Endodermal cell (in vitro differentiated cells): ENCODE measurements around the gene SIMC1. TPM values are rescaled to one million over a fixed set of nuclear protein-coding genes. Genes with fewer than 3 reads are reported as not detected.
"Not testable (repeated sequence)": the region's sequence is repeated elsewhere in the genome, so short reads cannot be mapped to it uniquely, and the experiment has no call there.

Experiments used
- DNase-seq: peaks from one replicate; pipeline ENCODE4 v3.0.0-alpha.2; 2017
- H3K27ac ChIP-seq: 2 replicates; pipeline ENCODE4 v1.5.1; 2013; ENCODE audit warnings: mild to moderate bottlenecking, low read depth, low read length, moderate library complexity
- H3K27me3 ChIP-seq: 2 replicates; pipeline ENCODE4 v1.6.1; 2013; ENCODE audit warnings: mild to moderate bottlenecking, low read length, moderate library complexity; ENCODE audit not compliant: insufficient read depth, control insufficient read depth, poor library complexity, severe bottlenecking
- H3K36me3 ChIP-seq: 2 replicates; pipeline ENCODE4 v1.7.0; 2013; ENCODE audit warnings: mild to moderate bottlenecking, low read length, moderate library complexity; ENCODE audit not compliant: control insufficient read depth, insufficient read depth
- H3K4me1 ChIP-seq: one replicate; pipeline ENCODE4 v1.7.0; 2013; ENCODE audit warnings: low read length; ENCODE audit not compliant: control insufficient read depth, insufficient read depth
- H3K4me3 ChIP-seq: 2 replicates; pipeline ENCODE4 v1.5.1; 2013; ENCODE audit warnings: mild to moderate bottlenecking, low read length, moderate library complexity
- H3K9ac ChIP-seq: 2 replicates; pipeline ENCODE4 v1.6.1; 2013; ENCODE audit warnings: mild to moderate bottlenecking, low read length, moderate library complexity; ENCODE audit not compliant: poor library complexity, severe bottlenecking; ENCODE audit errors: extremely low read depth
- H3K9me3 ChIP-seq: 2 replicates; pipeline ENCODE4 v1.6.1; 2013; ENCODE audit warnings: mild to moderate bottlenecking, low read length, moderate library complexity; ENCODE audit not compliant: control insufficient read depth
- H3K27ac Mint-ChIP-seq: 2 replicates; pipeline ENCODE4 v1.8.0; 2020; ENCODE audit warnings: mixed read lengths
- H3K27me3 Mint-ChIP-seq: 2 replicates; pipeline ENCODE4 v1.8.0; 2021; ENCODE audit warnings: mild to moderate bottlenecking, mixed read lengths; ENCODE audit not compliant: insufficient read depth
- H3K36me3 Mint-ChIP-seq: 2 replicates; pipeline ENCODE4 v1.8.0; 2020; ENCODE audit warnings: low read depth, mixed read lengths
- H3K4me1 Mint-ChIP-seq: 2 replicates; pipeline ENCODE4 v1.8.0; 2020; ENCODE audit warnings: mixed read lengths
- H3K4me3 Mint-ChIP-seq: 2 replicates; pipeline ENCODE4 v1.8.0; 2020; ENCODE audit warnings: mild to moderate bottlenecking, moderate library complexity, mixed read lengths
- H3K9me3 Mint-ChIP-seq: 2 replicates; pipeline ENCODE4 v1.8.0; 2020; ENCODE audit warnings: mild to moderate bottlenecking, mixed read lengths
- WGBS, 2 experiments: methylation state at CpG; one replicate each; pipeline versions ENCODE4 v1.1.5 to v1.1.7; 2013; ENCODE audit warnings: missing lambda C conversion rate in 2 of 2, mixed read lengths in 1 of 2; ENCODE audit not compliant: insufficient coverage in 1 of 2, insufficient read length in 1 of 2; 5-methylcytosine and 5-hydroxymethylcytosine counted together
- total RNA-seq, 2 donors: library from RNA; stranded (reverse); fragmentation: NEBNext Ultra II Directional in 1 of 2; extraction: Animal tissue kit (Norgen Biotek cat#: 25700) in 1 of 2; gene quantifications; 2 replicates in 1 of 2; 3 replicates in 1 of 2; pipeline ENCODE4 v1.2.1, GENCODE V29; 2021

The SIMC1 gene
- total RNA-seq, 2 donors from 2014 or later, result 23.5 to 35.8 TPM

DNA sequence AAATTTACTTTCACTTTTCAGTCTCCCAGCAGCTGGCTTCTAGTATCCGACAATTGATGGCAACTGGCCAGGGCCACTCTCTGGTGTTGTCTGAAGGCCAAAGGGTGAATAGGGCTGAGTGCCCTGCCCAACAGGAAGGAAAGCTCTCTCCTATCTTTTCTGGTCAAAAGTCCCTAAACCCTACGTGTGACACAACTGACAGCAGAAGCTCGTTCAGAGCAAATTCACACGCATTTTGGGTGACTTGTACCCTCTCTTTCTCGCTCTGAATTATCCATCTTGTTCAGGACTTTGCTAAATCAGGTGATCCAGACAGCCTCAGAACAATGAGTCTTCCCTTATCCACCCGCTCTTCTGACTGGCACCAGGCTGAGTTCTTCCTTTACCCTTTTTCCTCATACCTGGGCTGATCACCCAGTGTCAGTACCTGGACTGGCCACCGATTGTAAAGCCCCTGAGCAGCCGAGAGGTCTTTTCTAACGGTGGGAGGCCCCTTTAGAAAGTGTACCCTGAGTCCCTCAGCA is 21.8 kb upstream of the SIMC1 start:
- not testable (repeated sequence) for H3K27me3 Mint-ChIP-seq, H3K4me3 Mint-ChIP-seq, H3K27me3 ChIP-seq, H3K36me3 ChIP-seq, DNase-seq, H3K36me3 Mint-ChIP-seq, H3K27ac Mint-ChIP-seq, H3K4me1 ChIP-seq, H3K9me3 ChIP-seq, H3K27ac ChIP-seq, H3K4me3 ChIP-seq, H3K9ac ChIP-seq, H3K4me1 Mint-ChIP-seq
- 91% methylated on average over 4 to 8 of the region's 9 CpGs for WGBS, 2 experiments
- peaks cover 34% of the 10 kb centered on the region for H3K9me3 Mint-ChIP-seq

DNA sequence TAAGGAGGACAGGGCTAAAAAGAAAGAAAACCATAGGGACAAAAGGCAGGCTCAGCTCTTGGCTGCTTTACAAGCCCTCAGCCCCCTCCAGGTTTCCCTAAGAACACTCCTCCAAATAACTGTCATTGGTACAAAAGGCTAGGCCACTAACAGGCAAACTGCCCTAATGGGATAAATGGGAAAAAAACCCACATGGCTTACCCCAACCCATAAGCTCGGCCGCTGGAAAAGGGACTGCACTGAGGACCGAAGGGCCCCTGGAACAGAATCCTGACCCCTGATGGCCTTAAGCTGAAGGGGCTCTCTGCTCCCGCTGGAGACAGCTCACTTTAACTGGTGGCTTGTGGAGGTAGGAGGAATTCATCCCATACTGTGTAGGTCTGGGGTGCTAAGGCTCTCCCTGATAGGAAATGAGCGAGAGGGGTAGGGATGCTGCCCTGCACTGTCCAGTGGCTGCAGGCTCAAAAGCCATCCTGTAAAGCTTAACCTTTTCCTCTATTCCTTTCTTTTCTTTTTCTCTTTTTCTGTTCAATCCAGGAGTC is 21.0 kb upstream of the SIMC1 start:
- H3K27ac Mint-ChIP-seq, H3K36me3 ChIP-seq, H3K4me1 ChIP-seq, H3K27me3 ChIP-seq, H3K27me3 Mint-ChIP-seq, H3K4me1 Mint-ChIP-seq, DNase-seq, H3K9me3 ChIP-seq, H3K4me3 ChIP-seq, H3K9ac ChIP-seq, H3K27ac ChIP-seq, H3K36me3 Mint-ChIP-seq, H3K4me3 Mint-ChIP-seq: not testable (repeated sequence)
- no CpG with 5 or more reads among the region's 5 CpGs for WGBS, 2 experiments
- H3K9me3 Mint-ChIP-seq, result peaks cover 35% of the 10 kb centered on the region

DNA sequence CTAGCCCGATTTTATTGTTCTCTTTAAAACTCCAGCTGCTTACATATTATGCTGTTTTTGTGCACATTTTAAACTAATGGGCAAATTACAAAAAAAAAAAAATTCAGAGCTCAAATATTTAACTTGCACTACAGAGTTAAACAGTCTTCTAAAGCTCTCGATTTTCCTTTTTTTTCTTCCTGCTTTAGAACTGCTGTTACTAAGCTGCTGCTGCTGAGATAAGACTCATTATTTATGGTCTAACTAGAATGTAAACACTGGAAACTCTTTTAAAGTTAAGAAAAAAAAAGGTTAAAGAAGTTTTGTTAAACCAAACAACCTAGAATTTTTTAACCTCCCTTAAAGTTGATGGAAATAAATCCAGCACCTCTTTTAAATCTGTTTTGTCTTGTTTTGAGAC is 20.5 kb upstream of the SIMC1 start:
- H3K27ac ChIP-seq, DNase-seq, H3K36me3 ChIP-seq, H3K36me3 Mint-ChIP-seq, H3K4me1 Mint-ChIP-seq, H3K4me3 Mint-ChIP-seq, H3K9me3 ChIP-seq, H3K4me1 ChIP-seq, H3K27me3 ChIP-seq, H3K9ac ChIP-seq, H3K27me3 Mint-ChIP-seq, H3K27ac Mint-ChIP-seq, H3K4me3 ChIP-seq: not testable (repeated sequence)
- H3K9me3 Mint-ChIP-seq, result peaks cover 33% of the 10 kb centered on the region
- WGBS, 2 experiments, result 88 to 100% methylated on average over 1 to 2 of the region's 2 CpGs

GRCh38 chr5:176222006-176222405 is 16.2 kb upstream of the SIMC1 start:
- H3K36me3 ChIP-seq, H3K4me1 Mint-ChIP-seq, H3K36me3 Mint-ChIP-seq, H3K27ac ChIP-seq, H3K9ac ChIP-seq, H3K4me3 Mint-ChIP-seq, H3K9me3 ChIP-seq, H3K4me3 ChIP-seq, H3K27ac Mint-ChIP-seq, H3K27me3 ChIP-seq, DNase-seq, H3K4me1 ChIP-seq: not testable (repeated sequence)
- Mint-ChIP-seq H3K9me3 (peaks cover 14% of the 10 kb centered on the region), H3K27me3 (peaks cover 15% of the 10 kb centered on the region)
- WGBS, 2 experiments, result 97% methylated on average over 24 of the region's 38 CpGs; no CpG with 5 or more reads in 1 of the 2 experiments

GRCh38 chr5:176228358-176228757 is 9.9 kb upstream of the SIMC1 start:
- H3K4me1 Mint-ChIP-seq, H3K9ac ChIP-seq, H3K36me3 Mint-ChIP-seq, H3K36me3 ChIP-seq, H3K27me3 ChIP-seq, H3K27ac Mint-ChIP-seq, H3K4me1 ChIP-seq, H3K9me3 Mint-ChIP-seq, H3K9me3 ChIP-seq, H3K4me3 Mint-ChIP-seq, H3K27ac ChIP-seq, H3K4me3 ChIP-seq, DNase-seq: not testable (repeated sequence)
- H3K27me3 Mint-ChIP-seq, result peaks cover 15% of the 10 kb centered on the region
- WGBS, 2 experiments, result no CpG with 5 or more reads among the region's 1 CpG

DNA sequence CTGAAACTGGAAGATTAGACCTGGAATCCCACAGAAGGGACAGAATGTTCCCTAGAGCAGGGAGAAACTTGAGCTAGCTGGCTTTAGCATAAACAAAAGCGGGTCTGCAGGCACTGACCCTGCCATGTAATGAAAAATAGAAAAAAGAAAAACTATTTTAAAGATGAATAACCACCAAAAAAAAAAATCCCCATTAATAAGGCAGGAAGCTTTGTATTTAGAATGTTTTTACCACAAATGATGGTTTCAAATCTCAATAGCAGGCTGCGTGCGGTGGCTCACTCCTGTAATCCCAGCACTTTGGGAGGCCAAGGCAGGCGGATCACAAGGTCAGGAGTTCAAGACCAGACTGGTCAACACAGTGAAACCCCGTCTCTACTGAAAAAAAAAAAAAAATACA is 5.0 kb upstream of the SIMC1 start:
- H3K4me3 Mint-ChIP-seq, H3K9me3 ChIP-seq, H3K27ac Mint-ChIP-seq, H3K27me3 ChIP-seq, H3K27ac ChIP-seq, H3K36me3 Mint-ChIP-seq, H3K4me1 ChIP-seq, H3K9me3 Mint-ChIP-seq, H3K4me1 Mint-ChIP-seq, DNase-seq, H3K4me3 ChIP-seq, H3K9ac ChIP-seq, H3K36me3 ChIP-seq: not testable (repeated sequence)
- H3K27me3 Mint-ChIP-seq, result peaks cover 20% of the 10 kb centered on the region
- 87 to 92% methylated on average over 4 of the region's 5 CpGs for WGBS, 2 experiments
